ENCODE results near the gene DSCAM.

Gene DSCAM

GRCh38 chr21:40788635-40789034, 58.3 kb downstream of the DSCAM start:
- Histone ChIP-seq H3K36me3 (ENCODE audit: control insufficient read depth in 2 of 2, insufficient read depth in 2 of 2, low read length in 2 of 2) (no peaks in the 10 kb centered on the region), H3K27ac (ENCODE audit: low read length) (no peak overlapping the region), H3K9ac (ENCODE audit: low read length in 2 of 2) (no peak overlapping the region), H3K27me3 (ENCODE audit: control insufficient read depth in 1 of 2, insufficient read depth in 2 of 2, low read length in 2 of 2) (no peaks in the 10 kb centered on the region), H3K4me1 (ENCODE audit: control insufficient read depth, insufficient read depth, low read length) (no peaks in the 10 kb centered on the region), H3K4me3 (ENCODE audit: low read length in 2 of 2) (no peak overlapping the region), H3K9me3 (ENCODE audit: control insufficient read depth in 2 of 2, low read length in 2 of 2) (no peaks in the 10 kb centered on the region)

- Histone ChIP-seq H3K4me1 (ENCODE audit: control insufficient read depth, insufficient read depth, low read length) (no peaks in the 10 kb centered on the region), H3K9ac (ENCODE audit: low read length in 2 of 2) (no peak overlapping the region), H3K27ac (ENCODE audit: low read length) (no peak overlapping the region), H3K27me3 (ENCODE audit: control insufficient read depth in 1 of 2, insufficient read depth in 2 of 2, low read length in 2 of 2) (no peaks in the 10 kb centered on the region), H3K4me3 (ENCODE audit: low read length in 2 of 2) (no peak overlapping the region), H3K36me3 (ENCODE audit: control insufficient read depth in 2 of 2, insufficient read depth in 2 of 2, low read length in 2 of 2) (no peaks in the 10 kb centered on the region), H3K9me3 (ENCODE audit: control insufficient read depth in 2 of 2, low read length in 2 of 2) (no peaks in the 10 kb centered on the region)
Observed at GRCh38 chr21:40783404-40783803, 63.6 kb downstream of the DSCAM start.

GRCh38 chr21:40770435-40771055, 76.4 kb downstream of the DSCAM start:
- Histone ChIP-seq H3K36me3 (ENCODE audit: control insufficient read depth in 2 of 2, insufficient read depth in 2 of 2, low read length in 2 of 2) (no peaks in the 10 kb centered on the region), H3K27ac (ENCODE audit: low read length) (no peak overlapping the region), H3K27me3 (ENCODE audit: control insufficient read depth in 1 of 2, insufficient read depth in 2 of 2, low read length in 2 of 2) (no peaks in the 10 kb centered on the region), H3K4me3 (ENCODE audit: low read length in 2 of 2) (no peak overlapping the region), H3K9ac (ENCODE audit: low read length in 2 of 2) (no peak overlapping the region), H3K9me3 (ENCODE audit: control insufficient read depth in 2 of 2, low read length in 2 of 2) (no peaks in the 10 kb centered on the region), H3K4me1 (ENCODE audit: control insufficient read depth, insufficient read depth, low read length) (no peaks in the 10 kb centered on the region)

GRCh38 chr21:40769231-40769630, 77.7 kb downstream of the DSCAM start:
- no peaks in the 10 kb centered on the region for H3K9me3 ChIP-seq (ENCODE audit: control insufficient read depth in 2 of 2, low read length in 2 of 2)

GRCh38 chr21:40768056-40768455, 78.9 kb downstream of the DSCAM start:
- H3K27ac ChIP-seq (ENCODE audit: low read length) = no peak overlapping the region
- no peak overlapping the region for H3K9ac ChIP-seq (ENCODE audit: low read length in 2 of 2)
- H3K9me3 ChIP-seq (ENCODE audit: control insufficient read depth in 2 of 2, low read length in 2 of 2) = no peaks in the 10 kb centered on the region
- no peak overlapping the region for H3K4me3 ChIP-seq (ENCODE audit: low read length in 2 of 2)
- no peaks in the 10 kb centered on the region for H3K36me3 ChIP-seq (ENCODE audit: control insufficient read depth in 2 of 2, insufficient read depth in 2 of 2, low read length in 2 of 2)
- H3K27me3 ChIP-seq (ENCODE audit: control insufficient read depth in 1 of 2, insufficient read depth in 2 of 2, low read length in 2 of 2) = peaks cover 0 to 2% of the 10 kb centered on the region in 2 donors
- H3K4me1 ChIP-seq (ENCODE audit: control insufficient read depth, insufficient read depth, low read length) = no peaks in the 10 kb centered on the region

More at GRCh38 chr21:40769231-40769630, 77.7 kb downstream of the DSCAM start:
- Histone ChIP-seq H3K4me1 (ENCODE audit: control insufficient read depth, insufficient read depth, low read length) (no peaks in the 10 kb centered on the region), H3K27me3 (ENCODE audit: control insufficient read depth in 1 of 2, insufficient read depth in 2 of 2, low read length in 2 of 2) (peaks cover 0 to 2% of the 10 kb centered on the region in 2 donors), H3K36me3 (ENCODE audit: control insufficient read depth in 2 of 2, insufficient read depth in 2 of 2, low read length in 2 of 2) (no peaks in the 10 kb centered on the region), H3K27ac (ENCODE audit: low read length) (no peak overlapping the region), H3K9ac (ENCODE audit: low read length in 2 of 2) (no peak overlapping the region), H3K4me3 (ENCODE audit: low read length in 2 of 2) (no peak overlapping the region)

- no peak overlapping the region for H3K4me3 ChIP-seq (ENCODE audit: low read length in 2 of 2)
- H3K4me1 ChIP-seq (ENCODE audit: control insufficient read depth, insufficient read depth, low read length) = no peaks in the 10 kb centered on the region
- H3K9ac ChIP-seq (ENCODE audit: low read length in 2 of 2) = no peak overlapping the region
- peaks cover 0 to 2% of the 10 kb centered on the region in 2 donors for H3K27me3 ChIP-seq (ENCODE audit: control insufficient read depth in 1 of 2, insufficient read depth in 2 of 2, low read length in 2 of 2)
- H3K27ac ChIP-seq (ENCODE audit: low read length) = no peak overlapping the region
- no peaks in the 10 kb centered on the region for H3K9me3 ChIP-seq (ENCODE audit: control insufficient read depth in 2 of 2, low read length in 2 of 2)
- no peaks in the 10 kb centered on the region for H3K36me3 ChIP-seq (ENCODE audit: control insufficient read depth in 2 of 2, insufficient read depth in 2 of 2, low read length in 2 of 2)
Observed at GRCh38 chr21:40766381-40766780, 80.6 kb downstream of the DSCAM start.

GRCh38 chr21:40765811-40766210, 81.1 kb downstream of the DSCAM start:
- H3K27me3 ChIP-seq (ENCODE audit: control insufficient read depth in 1 of 2, insufficient read depth in 2 of 2, low read length in 2 of 2) = peaks cover 0 to 5% of the 10 kb centered on the region in 2 donors
- H3K36me3 ChIP-seq (ENCODE audit: control insufficient read depth in 2 of 2, insufficient read depth in 2 of 2, low read length in 2 of 2) = no peaks in the 10 kb centered on the region
- no peak overlapping the region for H3K27ac ChIP-seq (ENCODE audit: low read length)
- H3K9ac ChIP-seq (ENCODE audit: low read length in 2 of 2) = no peak overlapping the region
- H3K4me3 ChIP-seq (ENCODE audit: low read length in 2 of 2) = no peak overlapping the region
- no peaks in the 10 kb centered on the region for H3K9me3 ChIP-seq (ENCODE audit: control insufficient read depth in 2 of 2, low read length in 2 of 2)
- no peaks in the 10 kb centered on the region for H3K4me1 ChIP-seq (ENCODE audit: control insufficient read depth, insufficient read depth, low read length)

GRCh38 chr21:40760821-40761220, 86.1 kb downstream of the DSCAM start:
- no peak overlapping the region for H3K9ac ChIP-seq (ENCODE audit: low read length in 2 of 2)
- H3K27ac ChIP-seq (ENCODE audit: low read length) = no peak overlapping the region
- H3K9me3 ChIP-seq (ENCODE audit: control insufficient read depth in 2 of 2, low read length in 2 of 2) = no peaks in the 10 kb centered on the region
- H3K36me3 ChIP-seq (ENCODE audit: control insufficient read depth in 2 of 2, insufficient read depth in 2 of 2, low read length in 2 of 2) = no peaks in the 10 kb centered on the region
- no peaks in the 10 kb centered on the region for H3K4me1 ChIP-seq (ENCODE audit: control insufficient read depth, insufficient read depth, low read length)
- no peak overlapping the region for H3K4me3 ChIP-seq (ENCODE audit: low read length in 2 of 2)
- peaks cover 0 to 8% of the 10 kb centered on the region in 2 donors for H3K27me3 ChIP-seq (ENCODE audit: control insufficient read depth in 1 of 2, insufficient read depth in 2 of 2, low read length in 2 of 2)

- Histone ChIP-seq H3K9me3 (ENCODE audit: control insufficient read depth in 2 of 2, low read length in 2 of 2) (no peaks in the 10 kb centered on the region), H3K27ac (ENCODE audit: low read length) (no peak overlapping the region), H3K36me3 (ENCODE audit: control insufficient read depth in 2 of 2, insufficient read depth in 2 of 2, low read length in 2 of 2) (no peaks in the 10 kb centered on the region), H3K27me3 (ENCODE audit: control insufficient read depth in 1 of 2, insufficient read depth in 2 of 2, low read length in 2 of 2) (peaks cover 0 to 5% of the 10 kb centered on the region in 2 donors), H3K9ac (ENCODE audit: low read length in 2 of 2) (no peak overlapping the region), H3K4me3 (ENCODE audit: low read length in 2 of 2) (no peak overlapping the region), H3K4me1 (ENCODE audit: control insufficient read depth, insufficient read depth, low read length) (no peaks in the 10 kb centered on the region)
Observed at GRCh38 chr21:40759061-40759460, 87.9 kb downstream of the DSCAM start.

- Histone ChIP-seq H3K9ac (ENCODE audit: low read length in 2 of 2) (no peak overlapping the region), H3K36me3 (ENCODE audit: control insufficient read depth in 2 of 2, insufficient read depth in 2 of 2, low read length in 2 of 2) (no peaks in the 10 kb centered on the region), H3K9me3 (ENCODE audit: control insufficient read depth in 2 of 2, low read length in 2 of 2) (no peaks in the 10 kb centered on the region), H3K4me3 (ENCODE audit: low read length in 2 of 2) (no peak overlapping the region), H3K27me3 (ENCODE audit: control insufficient read depth in 1 of 2, insufficient read depth in 2 of 2, low read length in 2 of 2) (peaks cover 0 to 5% of the 10 kb centered on the region in 2 donors), H3K27ac (ENCODE audit: low read length) (no peak overlapping the region), H3K4me1 (ENCODE audit: control insufficient read depth, insufficient read depth, low read length) (no peaks in the 10 kb centered on the region)
Observed at GRCh38 chr21:40757366-40757765, 89.6 kb downstream of the DSCAM start.

GRCh38 chr21:40754466-40754865, 92.5 kb downstream of the DSCAM start:
- Histone ChIP-seq H3K4me3 (ENCODE audit: low read length in 2 of 2) (no peak overlapping the region), H3K36me3 (ENCODE audit: control insufficient read depth in 2 of 2, insufficient read depth in 2 of 2, low read length in 2 of 2) (no peaks in the 10 kb centered on the region), H3K4me1 (ENCODE audit: control insufficient read depth, insufficient read depth, low read length) (no peaks in the 10 kb centered on the region), H3K9ac (ENCODE audit: low read length in 2 of 2) (no peak overlapping the region), H3K27me3 (ENCODE audit: control insufficient read depth in 1 of 2, insufficient read depth in 2 of 2, low read length in 2 of 2) (peaks cover 0 to 2% of the 10 kb centered on the region in 2 donors), H3K9me3 (ENCODE audit: control insufficient read depth in 2 of 2, low read length in 2 of 2) (no peaks in the 10 kb centered on the region), H3K27ac (ENCODE audit: low read length) (no peak overlapping the region)
